RWPE2 (cell line): Measurements from ENCODE around the gene NR6A1.

Experiments used
- ATAC-seq: fragments of 200-7000 bp; cut with Tn5 transposase; 3 replicates; pipeline ENCODE4 v1.9.1; 2021; ENCODE audit warnings: low read depth
- DNase-seq: peaks from one replicate; pipeline ENCODE4 v3.0.0-alpha.2; 2020; ENCODE audit warnings: low spot score
- H3K27ac ChIP-seq: fragments of 450-650 bp; 2 replicates; pipeline ENCODE4 v1.5.1; 2017; ENCODE audit warnings: mild to moderate bottlenecking; ENCODE audit not compliant: poor library complexity, severe bottlenecking
- H3K27me3 ChIP-seq: fragments of 250-450 bp; sonication (Bioruptor Pico); 2 replicates; pipeline ENCODE4 v1.5.1; 2021; ENCODE audit warnings: mild to moderate bottlenecking, moderate library complexity; ENCODE audit not compliant: insufficient read depth, poor library complexity, severe bottlenecking
- H3K36me3 ChIP-seq: fragments of 250-450 bp; sonication (Bioruptor Pico); 2 replicates; pipeline ENCODE4 v1.5.1; 2020; ENCODE audit warnings: low read depth, mild to moderate bottlenecking, moderate library complexity
- H3K4me1 ChIP-seq: fragments of 250-450 bp; sonication (Bioruptor Pico); 2 replicates; pipeline ENCODE4 v1.5.1; 2021; ENCODE audit warnings: mild to moderate bottlenecking, moderate library complexity; ENCODE audit not compliant: insufficient read depth, poor library complexity, severe bottlenecking
- H3K4me3 ChIP-seq: fragments of 250-450 bp; sonication (Bioruptor Pico); 2 replicates; pipeline ENCODE4 v1.5.1; 2021; ENCODE audit warnings: mild to moderate bottlenecking, moderate library complexity; ENCODE audit not compliant: severe bottlenecking
- H3K9me3 ChIP-seq: fragments of 250-450 bp; sonication (Bioruptor Pico); 2 replicates; pipeline ENCODE4 v1.5.1; 2021; ENCODE audit warnings: mild to moderate bottlenecking, moderate library complexity; ENCODE audit not compliant: severe bottlenecking
- TF ChIP-seq, protein P1 (sequence below): fragments of 450-650 bp; IDR thresholded peaks from one replicate; pipeline ENCODE4 v1.5.1; 2017; ENCODE audit warnings: mild to moderate bottlenecking, moderate library complexity; ENCODE audit not compliant: poor library complexity, severe bottlenecking

Gene NR6A1

DNA sequence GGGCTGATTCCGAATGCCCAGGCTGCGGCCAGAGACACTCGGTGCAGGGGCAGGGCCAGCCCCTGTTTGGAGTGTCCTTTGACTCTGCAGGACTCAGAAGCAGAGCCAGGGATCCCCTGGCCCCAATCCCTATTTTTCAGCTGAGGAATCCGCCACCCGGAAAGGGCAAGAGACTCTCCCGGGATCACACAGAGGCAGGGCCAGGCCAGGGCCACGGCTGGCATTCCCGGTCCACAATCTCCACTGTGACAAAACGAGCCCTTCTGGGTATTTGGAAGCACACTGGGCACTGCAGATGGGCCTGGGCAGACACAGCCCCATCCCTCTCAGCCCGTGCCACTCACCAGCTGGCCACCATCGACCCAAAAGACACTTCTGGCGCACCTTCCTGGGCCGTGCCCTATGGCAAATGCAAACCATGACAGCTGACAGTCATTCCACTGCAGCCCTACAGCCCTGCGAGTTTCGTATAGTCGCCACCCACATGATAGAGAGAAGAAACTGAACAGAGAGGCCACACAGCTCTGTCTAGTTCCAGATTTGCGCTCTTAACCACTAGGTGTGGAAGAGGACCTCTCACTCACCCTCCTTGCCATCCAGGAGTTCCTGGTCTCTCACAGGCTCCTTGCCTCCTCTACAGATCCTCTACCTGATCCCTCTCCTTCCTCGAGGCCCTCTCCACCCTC lies 277.2 kb downstream of the NR6A1 start:
- no peaks in the 10 kb centered on the region for H3K27me3 ChIP-seq
- TF ChIP-seq, protein P1, sequence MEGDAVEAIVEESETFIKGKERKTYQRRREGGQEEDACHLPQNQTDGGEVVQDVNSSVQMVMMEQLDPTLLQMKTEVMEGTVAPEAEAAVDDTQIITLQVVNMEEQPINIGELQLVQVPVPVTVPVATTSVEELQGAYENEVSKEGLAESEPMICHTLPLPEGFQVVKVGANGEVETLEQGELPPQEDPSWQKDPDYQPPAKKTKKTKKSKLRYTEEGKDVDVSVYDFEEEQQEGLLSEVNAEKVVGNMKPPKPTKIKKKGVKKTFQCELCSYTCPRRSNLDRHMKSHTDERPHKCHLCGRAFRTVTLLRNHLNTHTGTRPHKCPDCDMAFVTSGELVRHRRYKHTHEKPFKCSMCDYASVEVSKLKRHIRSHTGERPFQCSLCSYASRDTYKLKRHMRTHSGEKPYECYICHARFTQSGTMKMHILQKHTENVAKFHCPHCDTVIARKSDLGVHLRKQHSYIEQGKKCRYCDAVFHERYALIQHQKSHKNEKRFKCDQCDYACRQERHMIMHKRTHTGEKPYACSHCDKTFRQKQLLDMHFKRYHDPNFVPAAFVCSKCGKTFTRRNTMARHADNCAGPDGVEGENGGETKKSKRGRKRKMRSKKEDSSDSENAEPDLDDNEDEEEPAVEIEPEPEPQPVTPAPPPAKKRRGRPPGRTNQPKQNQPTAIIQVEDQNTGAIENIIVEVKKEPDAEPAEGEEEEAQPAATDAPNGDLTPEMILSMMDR = no peak
- H3K4me3 ChIP-seq = no peak overlapping the region
- no peaks in the 10 kb centered on the region for H3K9me3 ChIP-seq
- no peaks in the 10 kb centered on the region for H3K36me3 ChIP-seq
- no peaks in the 10 kb centered on the region for H3K4me1 ChIP-seq
- no peak overlapping the region for H3K27ac ChIP-seq
- ATAC-seq = no peak
- DNase-seq = no peak

GRCh38 chr9:124493218-124493617 lies 277.9 kb downstream of the NR6A1 start:
- no peak for DNase-seq
- no peaks in the 10 kb centered on the region for H3K9me3 ChIP-seq
- no peak overlapping the region for H3K4me3 ChIP-seq
- TF ChIP-seq, protein P1 = no peak
- no peaks in the 10 kb centered on the region for H3K27me3 ChIP-seq
- no peak for ATAC-seq
- H3K4me1 ChIP-seq = no peaks in the 10 kb centered on the region
- H3K36me3 ChIP-seq = no peaks in the 10 kb centered on the region
- H3K27ac ChIP-seq = no peak overlapping the region

DNA sequence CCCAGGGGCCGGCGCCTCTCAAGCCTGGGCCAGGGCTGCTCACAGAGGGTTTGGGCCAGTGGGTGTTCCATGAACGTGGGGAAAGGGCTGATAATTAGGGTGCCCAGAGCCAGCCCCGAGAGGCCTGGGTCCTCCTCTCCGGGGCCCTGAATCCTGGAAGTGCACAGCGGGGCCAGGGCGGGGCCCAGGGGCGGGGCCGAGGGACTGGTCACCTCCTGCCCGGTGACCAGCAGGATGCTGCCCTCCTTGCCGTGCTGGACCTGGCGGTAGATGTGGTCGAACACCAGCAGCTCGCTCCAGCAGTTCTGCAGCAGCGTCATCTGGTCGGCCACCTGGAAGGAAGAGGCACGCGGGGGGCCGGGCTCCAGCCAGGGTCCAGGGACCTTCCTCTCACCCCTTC lies 278.3 kb downstream of the NR6A1 start:
- no peaks in the 10 kb centered on the region for H3K27me3 ChIP-seq
- H3K9me3 ChIP-seq = no peaks in the 10 kb centered on the region
- TF ChIP-seq, protein P1 = no peak
- H3K4me1 ChIP-seq = no peaks in the 10 kb centered on the region
- H3K36me3 ChIP-seq = no peaks in the 10 kb centered on the region
- DNase-seq = no peak
- H3K27ac ChIP-seq = no peak overlapping the region
- no peak overlapping the region for H3K4me3 ChIP-seq
- no peak for ATAC-seq

DNA sequence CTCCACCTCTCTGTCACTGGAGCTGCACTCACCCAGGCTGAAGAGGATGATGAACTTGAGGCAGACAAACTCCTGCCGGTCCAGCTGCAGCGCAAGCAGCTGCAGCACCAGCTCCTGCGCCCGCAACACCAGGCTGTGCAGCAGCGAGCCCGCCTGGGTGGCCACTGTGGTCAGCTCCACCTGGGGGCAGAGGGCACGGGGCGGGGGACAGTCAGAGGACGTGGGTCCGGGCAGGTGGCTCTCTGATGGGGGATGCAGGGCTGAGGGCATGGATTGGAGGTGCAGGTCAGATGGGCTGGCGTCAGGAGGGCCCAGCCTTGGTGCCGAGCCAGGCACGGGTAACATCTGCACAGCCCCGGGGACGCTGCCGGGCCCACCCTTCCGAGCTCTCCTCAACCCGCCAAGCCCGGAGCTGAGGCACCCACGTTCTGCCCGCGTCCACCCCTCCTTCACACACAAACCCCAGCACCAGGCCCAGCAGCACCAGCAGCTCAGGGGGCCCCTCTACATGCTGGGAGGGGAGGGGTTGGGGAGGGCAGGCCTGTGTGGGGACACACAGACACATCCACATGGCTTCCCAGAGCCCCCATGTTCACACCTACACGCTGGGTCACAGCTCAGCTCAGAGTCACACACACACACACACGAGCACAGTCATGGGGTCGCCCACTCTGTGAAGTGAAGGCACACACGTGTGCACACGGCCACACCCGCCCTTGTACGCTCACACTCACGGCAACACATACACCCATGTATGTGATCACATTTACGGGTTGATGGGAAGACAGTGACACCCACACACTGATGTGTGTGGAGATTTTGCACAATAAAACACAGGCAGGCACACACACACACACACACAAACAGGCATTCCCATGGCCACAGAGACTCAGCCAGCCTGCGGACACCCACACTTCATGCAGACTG lies 279.8 kb downstream of the NR6A1 start:
- Histone ChIP-seq H3K4me1 (no peaks in the 10 kb centered on the region), H3K27ac (no peak overlapping the region), H3K36me3 (no peaks in the 10 kb centered on the region), H3K9me3 (no peaks in the 10 kb centered on the region), H3K4me3 (no peak overlapping the region), H3K27me3 (peaks cover 13% of the 10 kb centered on the region)
- TF ChIP-seq, protein P1 = no peak
- ATAC-seq = no peak
- DNase-seq = no peak

GRCh38 chr9:124490004-124490403 lies 281.1 kb downstream of the NR6A1 start:
- H3K27ac ChIP-seq = no peak overlapping the region
- no peaks in the 10 kb centered on the region for H3K9me3 ChIP-seq
- DNase-seq (no peak), ATAC-seq (no peak)
- H3K36me3 ChIP-seq = no peaks in the 10 kb centered on the region
- TF ChIP-seq, protein P1 = no peak
- no peak overlapping the region for H3K4me3 ChIP-seq
- H3K4me1 ChIP-seq = no peaks in the 10 kb centered on the region
- H3K27me3 ChIP-seq = peaks cover 16% of the 10 kb centered on the region
